Measurements from ENCODE around the gene DHX32.

The DHX32 gene

DNA sequence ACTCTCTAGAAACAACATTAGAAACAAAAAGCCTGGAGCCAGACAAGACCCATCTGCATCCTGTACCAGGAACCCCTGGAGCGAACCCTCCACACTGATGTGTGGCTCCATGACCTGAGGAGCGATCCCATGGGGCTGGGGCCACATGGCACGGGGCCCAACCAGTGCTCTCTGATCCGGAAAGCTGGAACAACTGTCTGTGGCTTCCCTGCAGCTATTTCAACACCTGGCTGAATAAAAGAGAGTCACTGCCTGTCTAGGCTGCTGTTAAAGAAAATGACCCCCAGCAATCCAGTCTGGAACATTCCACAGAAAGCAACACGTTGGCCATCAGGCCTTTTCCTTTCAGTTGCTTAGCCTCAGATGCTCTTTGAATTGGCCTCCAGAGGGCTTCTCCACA, 79.0 kb downstream of the DHX32 start:
- no peak for DNase-seq (ENCODE audit: low spot score)

DNA sequence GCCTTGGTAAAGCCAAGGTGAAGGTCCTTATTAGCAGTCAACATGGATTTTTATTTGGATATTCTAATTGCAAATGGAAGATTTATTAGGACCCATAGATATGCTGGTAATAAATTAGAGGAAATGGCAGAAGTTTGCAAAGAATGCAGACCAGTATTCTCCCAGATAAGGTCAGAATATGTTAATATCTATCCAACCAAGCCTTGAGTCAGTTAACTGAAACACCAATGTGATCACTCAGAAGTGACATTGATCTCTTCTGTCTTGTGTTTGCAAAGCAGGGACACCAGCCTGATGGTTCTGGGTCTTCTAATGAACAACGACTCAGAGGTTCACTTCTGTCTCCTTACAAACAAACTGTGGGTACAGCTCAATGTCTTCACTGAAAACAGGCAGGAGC, 79.5 kb downstream of the DHX32 start:
- no peak for DNase-seq (ENCODE audit: low spot score)

DNA sequence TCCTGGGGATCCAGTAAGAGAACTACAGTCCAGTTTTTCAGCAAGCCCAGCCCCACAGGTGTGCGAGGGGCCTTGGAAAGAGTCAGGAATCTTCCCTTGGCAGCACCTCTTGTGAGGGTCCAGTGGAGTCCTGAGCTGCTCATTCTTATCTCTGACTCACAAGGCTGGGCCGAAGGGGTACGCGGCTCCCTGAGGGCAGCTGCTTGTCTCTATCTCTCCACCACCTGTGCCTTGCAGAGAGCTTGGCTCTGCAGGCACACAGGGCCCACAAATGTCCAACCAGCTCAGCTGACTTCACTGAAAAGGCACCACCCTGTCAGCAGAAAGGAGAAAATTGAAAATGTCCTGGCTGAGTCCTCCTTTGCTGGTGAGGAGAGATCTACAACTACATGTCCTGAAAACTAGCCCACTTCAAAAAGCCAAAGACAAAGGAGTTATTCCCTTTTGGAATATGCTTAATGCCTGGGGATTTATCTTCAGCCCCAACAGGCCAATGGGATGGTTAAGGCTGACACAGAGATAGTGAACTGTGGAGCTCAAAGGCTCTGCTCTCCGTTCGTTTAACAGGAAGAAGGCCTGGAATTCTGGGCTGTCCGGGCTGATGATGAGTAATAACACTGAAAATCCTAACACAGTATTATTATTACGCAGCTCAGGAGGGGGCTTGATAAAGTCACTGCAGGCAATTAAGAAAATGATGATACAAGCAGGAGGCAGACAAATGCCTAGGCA, 81.5 kb downstream of the DHX32 start:
- DNase-seq (ENCODE audit: low spot score), result no peak

DNA sequence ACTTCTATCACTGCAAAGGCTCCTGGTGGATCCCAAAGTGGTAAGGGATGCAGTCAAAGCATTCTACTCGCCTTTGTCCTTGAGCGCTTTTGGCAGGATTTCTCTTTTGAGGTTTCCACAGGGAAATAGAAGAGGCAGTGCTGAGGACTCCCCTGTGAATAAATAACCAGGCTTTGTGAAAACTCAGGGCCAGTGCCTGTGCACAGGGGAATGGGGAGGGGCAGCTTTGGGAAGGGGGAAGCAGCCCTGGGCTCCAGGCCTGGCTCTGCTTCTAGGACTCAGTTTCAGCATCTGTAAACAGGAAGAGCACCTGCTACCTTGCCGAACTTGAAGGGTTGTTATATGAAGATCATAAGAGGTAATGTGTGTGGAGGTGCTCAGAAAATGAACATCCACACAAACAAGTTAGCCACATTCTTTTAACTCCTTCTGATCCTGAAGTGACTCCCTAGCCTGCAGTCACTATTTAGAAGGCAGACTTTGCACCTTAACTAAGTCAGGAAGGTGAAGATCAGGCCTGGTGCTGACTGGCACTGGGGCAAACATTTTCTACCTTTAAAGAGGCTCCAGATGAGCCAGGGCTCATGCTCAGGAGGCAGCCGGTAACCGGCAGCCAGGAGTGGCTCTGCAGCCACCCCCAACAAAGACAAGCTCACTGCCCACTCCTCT, 83.0 kb downstream of the DHX32 start:
- no peak for DNase-seq (ENCODE audit: low spot score)

DNA sequence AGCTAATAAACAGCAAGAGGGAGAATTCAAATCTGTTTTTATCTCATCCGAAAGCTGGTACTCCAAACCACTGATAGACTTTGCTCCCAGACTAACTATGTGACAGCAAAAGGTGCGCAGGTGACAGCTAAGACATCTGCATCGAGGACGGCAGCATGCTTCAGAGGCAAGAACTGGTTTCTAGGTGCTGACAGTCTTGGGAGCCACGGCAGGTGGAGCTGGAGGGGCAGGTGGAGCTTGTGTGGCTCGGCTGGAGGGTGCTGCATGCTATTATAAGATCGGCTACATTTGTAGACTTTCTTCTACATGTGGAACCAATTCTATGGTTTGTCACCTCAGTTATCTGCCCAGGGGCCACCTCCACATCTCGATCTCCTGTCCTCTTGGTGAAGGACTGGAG, 83.7 kb downstream of the DHX32 start:
- no peak for DNase-seq (ENCODE audit: low spot score)

DNA sequence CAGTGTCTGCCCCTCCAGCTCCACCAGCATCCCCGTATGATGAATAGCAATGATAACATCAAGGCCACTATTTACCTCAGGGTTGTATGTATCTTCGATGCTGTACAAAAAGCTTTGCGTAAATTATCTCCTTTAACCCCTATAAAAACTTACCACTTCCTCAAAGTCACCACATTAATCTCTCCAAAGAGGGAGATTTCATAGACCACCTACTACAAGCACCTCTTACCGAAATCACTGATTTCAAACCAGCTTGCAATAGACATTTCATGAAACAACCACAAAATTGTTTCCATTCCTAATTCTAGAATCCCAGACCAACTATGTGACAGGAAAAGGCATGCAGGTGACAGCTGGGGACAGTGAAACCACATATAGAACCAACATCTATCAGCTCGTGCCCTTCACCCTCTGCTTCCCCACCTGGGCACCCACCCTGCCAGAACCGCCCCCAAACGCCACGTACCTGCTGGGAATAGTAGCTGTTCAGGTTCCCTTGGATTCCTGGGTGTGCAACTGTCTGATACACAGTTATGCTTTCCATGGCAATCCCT, 85.4 kb downstream of the DHX32 start:
- no peak for DNase-seq (ENCODE audit: low spot score)

DNA sequence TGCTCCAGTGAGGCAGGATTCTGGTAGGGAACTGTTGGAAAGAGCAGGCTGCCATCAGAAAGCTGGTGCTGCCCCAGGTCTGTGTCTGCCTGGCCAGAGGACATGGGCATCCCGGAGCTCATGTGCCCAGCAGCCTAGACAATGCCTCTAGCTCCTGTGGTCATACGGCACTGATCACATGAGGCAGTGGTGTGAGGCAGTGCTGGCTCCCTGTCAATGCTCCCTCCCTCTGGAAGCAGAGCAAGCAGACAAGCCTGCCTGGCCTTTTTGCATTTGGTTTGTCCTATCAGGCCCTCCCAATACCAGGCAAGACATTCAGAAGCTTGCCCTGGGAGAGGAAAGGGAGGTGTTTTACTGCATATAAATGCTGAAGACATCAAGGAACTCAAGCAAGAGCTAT, 86.0 kb downstream of the DHX32 start:
- no peak for DNase-seq (ENCODE audit: low spot score)

DNA sequence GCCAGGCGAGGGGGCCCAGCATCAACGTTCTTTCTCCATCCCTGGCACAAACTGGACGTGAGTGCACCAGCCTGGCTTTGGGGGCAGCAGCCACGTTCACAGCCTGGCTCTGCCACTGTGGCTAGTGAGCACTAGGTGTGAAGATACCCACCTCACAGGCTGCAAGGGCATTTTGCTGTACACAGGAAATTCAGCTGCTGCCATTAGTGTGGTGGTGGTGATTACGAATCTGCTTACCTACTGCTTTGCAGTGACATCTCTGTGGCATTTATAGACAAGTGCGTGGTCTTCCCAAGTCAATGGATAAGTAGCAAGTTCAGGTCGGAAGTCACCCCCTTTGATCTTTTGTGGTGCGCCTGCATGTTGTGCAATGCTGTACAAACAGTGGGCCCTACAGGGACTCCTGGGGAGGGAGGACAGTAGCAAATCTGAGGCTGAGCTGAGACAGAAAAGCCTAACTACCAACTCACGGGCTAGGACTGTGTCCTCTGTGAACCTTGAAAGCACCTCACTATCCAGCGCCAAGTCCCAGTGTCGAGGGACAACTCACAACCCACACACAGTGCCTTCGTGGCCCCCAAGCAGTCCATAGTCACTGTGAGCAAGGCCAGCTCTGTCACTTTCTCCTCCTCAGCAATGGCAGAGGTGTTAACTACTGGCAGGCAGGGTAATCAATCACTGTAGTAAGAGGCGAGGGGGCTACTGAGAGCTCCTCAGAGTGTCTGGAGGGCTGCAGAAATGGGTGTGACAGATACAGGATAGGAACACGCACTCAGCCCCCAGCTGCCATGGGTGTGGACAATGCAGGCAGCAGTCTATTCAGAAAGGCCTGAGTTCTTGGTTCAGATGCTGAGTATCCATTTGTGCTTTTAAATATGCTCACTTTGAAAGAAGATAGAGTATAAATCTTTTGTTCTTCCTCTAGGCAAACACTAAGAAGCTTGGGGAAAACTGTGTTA, 88.5 kb downstream of the DHX32 start:
- no peak for DNase-seq (ENCODE audit: low spot score)

DNA sequence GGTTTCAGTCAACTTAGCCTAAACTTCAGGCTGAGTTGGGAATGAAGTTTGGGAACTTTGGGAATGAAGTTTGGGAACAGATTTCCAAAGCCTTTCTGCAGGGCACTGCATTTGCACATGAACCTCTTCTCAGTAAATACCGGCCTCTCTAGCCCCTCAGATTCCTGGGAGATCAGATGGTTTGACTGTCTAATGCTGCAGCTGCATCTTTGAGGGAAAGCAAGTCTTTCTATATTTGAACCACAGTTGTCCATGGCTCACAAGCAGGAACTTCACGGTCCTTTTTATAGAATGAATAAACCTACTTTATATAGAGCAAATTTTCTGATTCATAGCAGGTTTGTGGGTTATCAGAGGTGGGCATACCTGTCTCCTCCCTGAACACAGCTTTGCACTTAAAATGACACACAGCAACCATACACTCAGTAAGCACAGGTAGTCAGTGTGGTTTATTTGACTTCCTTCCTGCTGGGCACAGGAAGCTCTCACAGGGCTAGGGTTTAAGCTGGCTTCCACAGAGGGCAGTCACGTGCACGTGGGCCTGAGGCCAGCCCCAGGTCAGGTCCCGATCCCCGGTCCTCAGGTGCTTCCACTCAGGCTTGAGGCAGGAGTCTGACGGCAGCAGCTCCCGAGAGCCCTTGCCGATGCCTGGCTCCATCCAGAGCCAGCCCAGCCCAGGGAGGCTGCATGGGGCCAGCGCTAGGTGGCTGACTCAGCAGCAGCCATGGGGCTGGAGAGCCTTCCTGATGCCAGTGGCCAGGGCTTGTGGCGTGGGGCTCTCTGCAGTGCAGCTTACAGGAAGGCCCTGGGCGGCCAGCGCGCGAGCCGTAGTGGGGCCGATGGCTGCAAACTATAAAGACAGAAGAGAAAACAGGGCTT, 92.7 kb downstream of the DHX32 start:
- no peak for DNase-seq (ENCODE audit: low spot score)

Measured in AG20443 (cell line).